ENCODE results near the gene ZWILCH.
"Not testable (repeated sequence)": the region's sequence is repeated elsewhere in the genome, so short reads cannot be mapped to it uniquely, and the experiment has no call there.

GRCh38 chr15:66467162-66468040 lies 37.7 kb upstream of the ZWILCH start:
- TF ChIP-seq MAX (IDR thresholded peaks at IDR 0.05; ENCODE audit: low read depth); IRF3 (IDR thresholded peaks at IDR 0.05; ENCODE audit: low read depth, low read length); CTCF (IDR thresholded peaks at IDR 0.05); RXRA (IDR thresholded peaks at IDR 0.05; ENCODE audit: borderline replicate concordance, low read depth); TAF1 (IDR thresholded peaks at IDR 0.05; ENCODE audit: borderline replicate concordance, low read depth, low read length); POLR2AphosphoS5 (IDR thresholded peaks at IDR 0.05; ENCODE audit: low read depth, low read length); EP300 (IDR thresholded peaks at IDR 0.05; ENCODE audit: borderline replicate concordance in 1 of 2, low read depth in 1 of 2, low read length in 1 of 2); ELF1 (IDR thresholded peaks at IDR 0.05); EZH2phosphoT487 (IDR thresholded peaks at IDR 0.05; ENCODE audit: borderline replicate concordance, low read depth); RAD21 (IDR thresholded peaks at IDR 0.05; ENCODE audit: low read length); FOXM1 (IDR thresholded peaks at IDR 0.05; ENCODE audit: low read depth); RFX5 (IDR thresholded peaks at IDR 0.05; ENCODE audit: low read length); CHD2 (IDR thresholded peaks at IDR 0.05; ENCODE audit: low read length, partially characterized antibody): not testable (repeated sequence)
